ENCODE data around the gene MNT.

Gene MNT

GRCh38 chr17:2380950-2381649, 19.8 kb downstream of the MNT start:
- no peak for DNase-seq

GRCh38 chr17:2380226-2380922, 20.5 kb downstream of the MNT start:
- DNase-seq: no peak

- no peak for DNase-seq
Measured at GRCh38 chr17:2379489-2380225, 21.2 kb downstream of the MNT start.

- peak; percentile 53 for DNase-seq
Measured at GRCh38 chr17:2378905-2379304, 22.0 kb downstream of the MNT start.

- no peak for DNase-seq
Measured at GRCh38 chr17:2377659-2378058, 23.2 kb downstream of the MNT start.

- DNase-seq: no peak
Measured at GRCh38 chr17:2376107-2376506, 24.8 kb downstream of the MNT start.

GRCh38 chr17:2375406-2375805, 25.5 kb downstream of the MNT start:
- no peak for DNase-seq

- no peak for DNase-seq
Measured at GRCh38 chr17:2374549-2375285, 26.1 kb downstream of the MNT start.

- no peak for DNase-seq
Measured at GRCh38 chr17:2373179-2373578, 27.7 kb downstream of the MNT start.

GRCh38 chr17:2372681-2373080, 28.2 kb downstream of the MNT start:
- no peak for DNase-seq

- no peak for DNase-seq
Measured at GRCh38 chr17:2372180-2372579, 28.7 kb downstream of the MNT start.

- DNase-seq: no peak
Measured at GRCh38 chr17:2371183-2372130, 29.4 kb downstream of the MNT start.

GRCh38 chr17:2370211-2370589, 30.7 kb downstream of the MNT start:
- no peak for DNase-seq

GRCh38 chr17:2369551-2370210, 31.2 kb downstream of the MNT start:
- no peak for DNase-seq

GRCh38 chr17:2369039-2369438, 31.8 kb downstream of the MNT start:
- DNase-seq: no peak

GRCh38 chr17:2368359-2368758, 32.5 kb downstream of the MNT start:
- DNase-seq: no peak

- no peak for DNase-seq
Measured at GRCh38 chr17:2366747-2367494, 33.9 kb downstream of the MNT start.

GRCh38 chr17:2365132-2365531, 35.7 kb downstream of the MNT start:
- DNase-seq: no peak

GRCh38 chr17:2364763-2365116, 36.1 kb downstream of the MNT start:
- no peak for DNase-seq
